Fibroblast of lung (primary cell): ENCODE data around the gene RGS7.

Experiments
- EZH2 ChIP-seq: IDR thresholded peaks from 2 replicates; pipeline ENCODE4 v1.5.1; 2012; ENCODE audit warnings: low read length, control low read depth, mild to moderate bottlenecking; ENCODE audit errors: missing control alignments
- TF ChIP-seq, protein P1 (sequence below), 2 donors: IDR thresholded peaks in 1 of 2; conservative IDR thresholded peaks in 1 of 2; 1 replicate in 1 of 2; 2 replicates in 1 of 2; pipeline ENCODE4 v1.5.1; 2011 to 2012; ENCODE audit warnings: low read length in 2 of 2, control low read depth in 1 of 2, inconsistent platforms in 1 of 2, low read depth in 1 of 2, mild to moderate bottlenecking in 1 of 2

- TF ChIP-seq, protein P1, sequence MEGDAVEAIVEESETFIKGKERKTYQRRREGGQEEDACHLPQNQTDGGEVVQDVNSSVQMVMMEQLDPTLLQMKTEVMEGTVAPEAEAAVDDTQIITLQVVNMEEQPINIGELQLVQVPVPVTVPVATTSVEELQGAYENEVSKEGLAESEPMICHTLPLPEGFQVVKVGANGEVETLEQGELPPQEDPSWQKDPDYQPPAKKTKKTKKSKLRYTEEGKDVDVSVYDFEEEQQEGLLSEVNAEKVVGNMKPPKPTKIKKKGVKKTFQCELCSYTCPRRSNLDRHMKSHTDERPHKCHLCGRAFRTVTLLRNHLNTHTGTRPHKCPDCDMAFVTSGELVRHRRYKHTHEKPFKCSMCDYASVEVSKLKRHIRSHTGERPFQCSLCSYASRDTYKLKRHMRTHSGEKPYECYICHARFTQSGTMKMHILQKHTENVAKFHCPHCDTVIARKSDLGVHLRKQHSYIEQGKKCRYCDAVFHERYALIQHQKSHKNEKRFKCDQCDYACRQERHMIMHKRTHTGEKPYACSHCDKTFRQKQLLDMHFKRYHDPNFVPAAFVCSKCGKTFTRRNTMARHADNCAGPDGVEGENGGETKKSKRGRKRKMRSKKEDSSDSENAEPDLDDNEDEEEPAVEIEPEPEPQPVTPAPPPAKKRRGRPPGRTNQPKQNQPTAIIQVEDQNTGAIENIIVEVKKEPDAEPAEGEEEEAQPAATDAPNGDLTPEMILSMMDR (conservative IDR thresholded peaks at IDR 0.05 in 1 of 2, IDR thresholded peaks at IDR 0.05 in 1 of 2; ENCODE audit: low read depth in 1 of 2, low read length in 2 of 2), result no peak
- TF ChIP-seq EZH2, result no peak
Measured at GRCh38 chr1:241308011-241308410, 49.0 kb downstream of the RGS7 start.
